Panc1 (cell line): ENCODE results near the gene CTBP1. TPM values are rescaled to one million over a fixed set of nuclear protein-coding genes. Genes with fewer than 3 reads are reported as not detected.

Source experiments
- ATAC-seq: fragments of 200-7000 bp; cut with Tn5 transposase; 2 replicates; pipeline ENCODE4 v1.9.1; 2020; ENCODE audit warnings: mild to moderate bottlenecking, moderate library complexity
- BruUV-seq: library from RNA; stranded (reverse); fragments of 400-500 nt; replicated peaks from 2 replicates; lab custom pipeline; 2021; lab: Mats Ljungman, UMichigan
- CTCF ChIA-PET: fragments of 300-600 bp; sonication (Branson Sonifier 250); formaldehyde crosslinking; loops from one replicate; lab custom pipeline; 2022; ENCODE audit warnings: antibody characterized with exemption; lab: Charles Lee
- POLR2A ChIA-PET: fragments of 300-600 bp; sonication (Branson Sonifier 250); formaldehyde crosslinking; loops from one replicate; lab custom pipeline; 2022; ENCODE audit warnings: antibody characterized with exemption; lab: Charles Lee
- DNase-seq: peaks from one replicate; pipeline ENCODE4 v3.0.0-alpha.2; 2010; ENCODE audit warnings: low read depth, low spot score
- H3K27ac ChIP-seq: 2 replicates; pipeline ENCODE4 v1.5.1; 2011; ENCODE audit warnings: mild to moderate bottlenecking, low read length, inconsistent platforms
- H3K27me3 ChIP-seq: fragments of 200-500 bp; sonication (Bioruptor generic); 2 replicates; pipeline ENCODE4 v1.6.0; 2014; ENCODE audit warnings: low read length, inconsistent platforms; ENCODE audit not compliant: control insufficient read depth, insufficient read depth
- H3K36me3 ChIP-seq: fragments of 200-500 bp; sonication (Bioruptor generic); 2 replicates; pipeline ENCODE4 v1.5.1; 2014; ENCODE audit warnings: inconsistent platforms, mild to moderate bottlenecking, low read length, moderate library complexity; ENCODE audit not compliant: control insufficient read depth, insufficient read depth
- H3K4me1 ChIP-seq: 2 replicates; pipeline ENCODE4 v1.5.1; 2011; ENCODE audit warnings: inconsistent platforms, mild to moderate bottlenecking, low read length, moderate library complexity; ENCODE audit not compliant: control insufficient read depth, insufficient read depth
- H3K4me3 ChIP-seq, 2 experiments: 2 replicates each; pipeline ENCODE4 v1.5.1; 2011 to 2012; ENCODE audit warnings: low read depth in 2 of 2, low read length in 2 of 2, mild to moderate bottlenecking in 2 of 2, inconsistent platforms in 1 of 2, moderate library complexity in 1 of 2
- H3K9me3 ChIP-seq: fragments of 200-500 bp; sonication (Bioruptor generic); 2 replicates; pipeline ENCODE4 v1.5.1; 2014; ENCODE audit warnings: low read depth, mild to moderate bottlenecking, inconsistent platforms, low read length, moderate library complexity; ENCODE audit not compliant: control insufficient read depth, insufficient read depth
- CTCF ChIP-seq: fragments of 450-650 bp; IDR thresholded peaks from 2 replicates; pipeline ENCODE4 v1.5.1; 2017; ENCODE audit warnings: mild to moderate bottlenecking
- POLR2AphosphoS5 ChIP-seq: IDR thresholded peaks from 2 replicates; pipeline ENCODE4 v1.6.1; 2012; ENCODE audit warnings: mild to moderate bottlenecking, low read depth, low read length, moderate library complexity
- REST ChIP-seq, 2 experiments: IDR thresholded peaks; 2 replicates each; pipeline ENCODE4 v1.6.1; 2011 to 2012; ENCODE audit warnings: low read depth in 2 of 2, control low read depth in 1 of 2, low read length in 1 of 2, mild to moderate bottlenecking in 1 of 2, moderate library complexity in 1 of 2; ENCODE audit not compliant: insufficient read depth in 1 of 2
- SIN3A ChIP-seq: IDR thresholded peaks from 2 replicates; pipeline ENCODE4 v1.6.1; 2012; ENCODE audit warnings: low read depth, mild to moderate bottlenecking, low read length, moderate library complexity, borderline replicate concordance; ENCODE audit not compliant: insufficient read depth
- TCF7L2 ChIP-seq: IDR thresholded peaks from 2 replicates; pipeline ENCODE4 v1.6.1; 2011; ENCODE audit warnings: mild to moderate bottlenecking, low read depth, low read length, inconsistent platforms
- in situ Hi-C: cut with HindIII; loops from 2 replicates; pipeline ENCODE4 v1.10.0; 2016; ENCODE audit warnings: low sequenced_read_pairs, low pct_unique_long_range_greater_than_20kb
- intact Hi-C: fragments of 100-400 bp; cut with micrococcal nuclease; formaldehyde crosslinking; loops from one replicate; pipeline ENCODE4 v1.10.0; 2022; ENCODE audit not compliant: unreplicated experiment
- total RNA-seq: library from RNA; stranded (reverse); gene quantifications from one replicate; pipeline ENCODE4 v1.2.1, GENCODE V29; 2021; ENCODE audit not compliant: unreplicated experiment

Gene CTBP1
- total RNA-seq, 1 experiment from 2014 or later, result 157 TPM

GRCh38 chr4:1227816-1228215, 21.1 kb downstream of the CTBP1 start:
- CTCF ChIA-PET, result no interaction called here
- POLR2A ChIA-PET, result no interaction called here
- TF ChIP-seq CTCF (no peak), REST (IDR thresholded peaks at IDR 0.05; ENCODE audit: insufficient read depth in 1 of 2, low read depth in 2 of 2, low read length in 1 of 2) (no peak), POLR2AphosphoS5 (no peak), SIN3A (no peak), TCF7L2 (no peak)
- in situ Hi-C loops (no loop called here), intact Hi-C loops (no loop called here)
- H3K4me1 ChIP-seq, result no peaks in the 10 kb centered on the region
- no peaks in the 10 kb centered on the region for H3K27me3 ChIP-seq
- no peak for DNase-seq
- BruUV-seq, result no TSS peak
- ATAC-seq, result no peak
- no peaks in the 10 kb centered on the region for H3K36me3 ChIP-seq
- no peak overlapping the region for H3K4me3 ChIP-seq
- H3K9me3 ChIP-seq, result no peaks in the 10 kb centered on the region
- no peak overlapping the region for H3K27ac ChIP-seq

- H3K4me3 ChIP-seq, result no peak overlapping the region
- in situ Hi-C loops (no loop called here), intact Hi-C loops (no loop called here)
- H3K4me1 ChIP-seq, result no peaks in the 10 kb centered on the region
- H3K36me3 ChIP-seq, result no peaks in the 10 kb centered on the region
- CTCF ChIA-PET, result no interaction called here
- no peaks in the 10 kb centered on the region for H3K9me3 ChIP-seq
- no peak for ATAC-seq
- TF ChIP-seq SIN3A (no peak), CTCF (no peak), REST (IDR thresholded peaks at IDR 0.05; ENCODE audit: insufficient read depth in 1 of 2, low read depth in 2 of 2, low read length in 1 of 2) (no peak), TCF7L2 (no peak), POLR2AphosphoS5 (no peak)
- no peak for DNase-seq
- BruUV-seq, result no TSS peak
- no peak overlapping the region for H3K27ac ChIP-seq
- no peaks in the 10 kb centered on the region for H3K27me3 ChIP-seq
- POLR2A ChIA-PET, result no interaction called here
Measured at GRCh38 chr4:1226598-1226997, 22.3 kb downstream of the CTBP1 start.
